GM10847 (cell line): ENCODE data around the gene LLGL2.

Experiments used
- POLR2A ChIP-seq: IDR thresholded peaks from 2 replicates; pipeline ENCODE4 v1.6.1; 2011; ENCODE audit not compliant: insufficient read length; ENCODE audit errors: extremely low read depth

Gene LLGL2

GRCh38 chr17:75511610-75512575, 13.6 kb upstream of the LLGL2 start:
- no peak for TF ChIP-seq POLR2A

- no peak for TF ChIP-seq POLR2A
Observed at GRCh38 chr17:75512926-75513640, 12.4 kb upstream of the LLGL2 start.

- no peak for TF ChIP-seq POLR2A
Observed at GRCh38 chr17:75513641-75514000, 11.9 kb upstream of the LLGL2 start.

GRCh38 chr17:75514299-75514918, 11.1 kb upstream of the LLGL2 start:
- TF ChIP-seq POLR2A = no peak

- TF ChIP-seq POLR2A = no peak
Observed at GRCh38 chr17:75514919-75515495, 10.5 kb upstream of the LLGL2 start.

- no peak for TF ChIP-seq POLR2A
Observed at GRCh38 chr17:75515496-75516254, 9.8 kb upstream of the LLGL2 start, which contains the start of gene CASKIN2. Gene CASKIN2, minus strand, starts transcription at chr17:75515537. Its CDS starts 1,733 bp downstream, at chr17:75513804.

GRCh38 chr17:75516255-75516618, 9.3 kb upstream of the LLGL2 start, which contains the start of gene TSEN54:
Gene TSEN54, plus strand, starts transcription at chr17:75516528. Its CDS starts 33 bp downstream, at chr17:75516561.
- peak; percentile 25 for TF ChIP-seq POLR2A

GRCh38 chr17:75516619-75517296, 8.7 kb upstream of the LLGL2 start:
- no peak for TF ChIP-seq POLR2A

- TF ChIP-seq POLR2A = no peak
Observed at GRCh38 chr17:75517297-75517865, 8.1 kb upstream of the LLGL2 start.

- TF ChIP-seq POLR2A = no peak
Observed at GRCh38 chr17:75518201-75518600, 7.3 kb upstream of the LLGL2 start.

GRCh38 chr17:75518983-75519537, 6.4 kb upstream of the LLGL2 start:
- no peak for TF ChIP-seq POLR2A

GRCh38 chr17:75521290-75521689, 4.2 kb upstream of the LLGL2 start:
- no peak for TF ChIP-seq POLR2A

- TF ChIP-seq POLR2A = no peak
Observed at GRCh38 chr17:75521951-75522727, 3.4 kb upstream of the LLGL2 start.
